ENCODE results near the gene LAMA1.

Gene LAMA1

DNA sequence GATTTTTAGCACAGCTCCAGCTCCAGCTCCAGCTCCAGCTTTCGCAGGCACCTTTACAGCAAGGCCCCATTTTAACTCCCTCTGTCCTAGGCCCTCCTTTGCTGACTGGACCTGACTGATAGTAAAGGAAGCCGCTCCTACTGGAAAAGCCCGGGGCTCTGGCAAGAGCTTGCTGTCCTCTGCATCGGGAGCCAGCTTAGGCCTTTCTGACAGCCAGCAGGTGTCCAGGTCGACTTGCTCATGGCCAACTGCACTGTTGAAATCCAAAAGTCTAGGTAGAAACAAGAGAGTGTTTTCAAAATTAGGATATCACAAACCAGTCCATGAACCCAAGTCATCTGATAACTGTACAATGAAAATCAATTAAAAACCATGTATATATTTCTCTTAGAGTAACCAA lies 161.1 kb downstream of the LAMA1 start:
- H3K4me1 ChIP-seq (ENCODE audit: insufficient read depth, low read length): 0 out of 2 replicates have a peak, but pooled peaks cover 4% of the 10 kb centered on the region
- peaks cover 91% of the 10 kb centered on the region for H3K36me3 ChIP-seq (ENCODE audit: insufficient read depth, low read depth, low read length)
- H3K4me3 ChIP-seq (ENCODE audit: low read length): no peak overlapping the region
- 0 out of 2 replicates have a peak, but pooled peaks cover 3% of the 10 kb centered on the region for H3K9me3 ChIP-seq (ENCODE audit: insufficient read depth, low read depth, low read length)
- no peak overlapping the region for H3K9ac ChIP-seq (ENCODE audit: low read depth, low read length)
- no peak overlapping the region for H3K27ac ChIP-seq (ENCODE audit: low read length)
- no peaks in the 10 kb centered on the region for H3K27me3 ChIP-seq (ENCODE audit: insufficient read depth, low read length)

DNA sequence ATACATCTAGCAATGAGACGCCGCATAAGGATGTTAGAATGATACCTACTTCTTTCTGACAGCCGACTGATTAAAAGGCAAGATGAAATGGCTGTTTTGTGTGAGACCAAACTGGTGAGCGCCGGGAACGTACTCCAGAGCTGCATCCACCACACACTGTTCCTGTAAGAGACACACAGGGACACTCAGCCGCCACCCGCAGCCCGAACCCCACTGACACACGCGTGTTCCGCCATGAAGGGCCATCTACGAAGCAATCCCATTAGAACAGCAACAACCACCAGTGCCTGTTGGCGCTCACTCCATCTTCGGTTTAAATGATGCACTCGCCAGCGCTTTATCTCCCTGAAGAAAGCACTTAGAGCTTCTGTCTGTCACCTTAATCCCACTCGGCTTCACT lies 162.3 kb downstream of the LAMA1 start:
- no peaks in the 10 kb centered on the region for H3K27me3 ChIP-seq (ENCODE audit: insufficient read depth, low read length)
- no peak overlapping the region for H3K4me3 ChIP-seq (ENCODE audit: low read length)
- H3K4me1 ChIP-seq (ENCODE audit: insufficient read depth, low read length): 0 out of 2 replicates have a peak, but pooled peaks cover 4% of the 10 kb centered on the region
- H3K36me3 ChIP-seq (ENCODE audit: insufficient read depth, low read depth, low read length): peaks cover 89% of the 10 kb centered on the region
- 0 out of 2 replicates have a peak, but pooled peaks cover 3% of the 10 kb centered on the region for H3K9me3 ChIP-seq (ENCODE audit: insufficient read depth, low read depth, low read length)
- H3K9ac ChIP-seq (ENCODE audit: low read depth, low read length): no peak overlapping the region
- no peak overlapping the region for H3K27ac ChIP-seq (ENCODE audit: low read length)

DNA sequence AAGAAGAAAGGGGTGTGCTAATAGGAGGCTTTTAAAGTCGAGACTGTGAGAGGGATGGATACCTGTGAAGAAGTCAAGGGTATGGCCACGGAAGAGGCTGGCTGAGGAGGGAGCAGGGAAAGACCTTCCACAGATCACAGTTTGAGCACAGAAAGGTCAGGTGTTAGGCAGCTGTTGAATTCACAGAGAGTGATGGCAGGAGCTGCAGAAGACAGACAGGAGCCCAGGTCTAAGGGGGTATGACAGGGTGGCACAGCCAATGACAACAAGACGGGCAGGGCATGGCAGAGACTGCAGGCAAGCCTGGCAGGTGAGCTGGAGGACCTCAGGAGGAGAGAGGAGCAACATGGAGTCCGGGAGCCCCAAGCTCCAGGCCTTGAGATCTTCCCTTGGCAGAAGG lies 163.1 kb downstream of the LAMA1 start:
- no peaks in the 10 kb centered on the region for H3K9me3 ChIP-seq (ENCODE audit: insufficient read depth, low read depth, low read length)
- no peaks in the 10 kb centered on the region for H3K27me3 ChIP-seq (ENCODE audit: insufficient read depth, low read length)
- H3K4me3 ChIP-seq (ENCODE audit: low read length): no peak overlapping the region
- H3K9ac ChIP-seq (ENCODE audit: low read depth, low read length): no peak overlapping the region
- peaks cover 89% of the 10 kb centered on the region for H3K36me3 ChIP-seq (ENCODE audit: insufficient read depth, low read depth, low read length)
- no peak overlapping the region for H3K27ac ChIP-seq (ENCODE audit: low read length)
- H3K4me1 ChIP-seq (ENCODE audit: insufficient read depth, low read length): 0 out of 2 replicates have a peak, but pooled peaks cover 4% of the 10 kb centered on the region

DNA sequence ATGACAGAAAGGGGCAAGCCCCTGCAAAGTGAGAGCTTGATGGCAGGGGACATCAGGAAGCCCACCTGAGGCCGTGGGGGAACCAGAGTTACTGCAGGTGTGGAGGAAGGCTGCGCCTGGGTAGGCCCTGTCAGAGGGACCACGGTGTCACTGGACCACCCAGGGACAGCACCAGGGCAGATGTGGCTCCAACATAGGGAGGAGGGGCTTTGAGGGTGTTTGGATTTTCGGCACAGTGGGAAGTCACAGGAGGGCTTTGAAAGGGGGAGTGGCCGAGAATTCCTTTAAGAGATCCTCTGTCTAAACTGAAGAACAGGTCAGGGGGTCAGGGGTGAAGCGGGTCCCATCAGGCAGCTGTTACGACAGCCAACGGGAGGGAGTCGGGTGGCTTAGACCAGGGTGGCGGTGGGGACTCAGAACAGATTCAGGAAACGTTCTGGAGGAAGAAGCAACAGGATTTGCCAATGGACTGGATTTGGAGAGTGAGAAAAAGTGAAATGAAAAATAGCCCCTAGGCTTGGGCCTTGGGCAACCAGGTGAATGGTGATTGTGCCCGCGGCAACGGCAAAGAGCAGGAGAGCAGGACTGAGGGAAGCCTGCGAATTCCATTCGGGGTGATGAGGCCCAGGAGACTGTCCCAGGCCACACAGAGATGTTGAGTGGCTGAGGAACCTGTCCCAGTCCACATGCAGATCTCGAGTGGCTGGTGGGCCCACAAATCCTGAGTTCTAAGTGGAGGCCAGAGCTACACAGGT lies 166.1 kb downstream of the LAMA1 start:
- Histone ChIP-seq H3K9ac (ENCODE audit: low read depth, low read length) (no peak overlapping the region), H3K36me3 (ENCODE audit: insufficient read depth, low read depth, low read length) (peaks cover 89% of the 10 kb centered on the region), H3K4me1 (ENCODE audit: insufficient read depth, low read length) (0 out of 2 replicates have a peak, but pooled peaks cover 4% of the 10 kb centered on the region), H3K27me3 (ENCODE audit: insufficient read depth, low read length) (no peaks in the 10 kb centered on the region), H3K27ac (ENCODE audit: low read length) (no peak overlapping the region), H3K4me3 (ENCODE audit: low read length) (no peak overlapping the region), H3K9me3 (ENCODE audit: insufficient read depth, low read depth, low read length) (no peaks in the 10 kb centered on the region)

DNA sequence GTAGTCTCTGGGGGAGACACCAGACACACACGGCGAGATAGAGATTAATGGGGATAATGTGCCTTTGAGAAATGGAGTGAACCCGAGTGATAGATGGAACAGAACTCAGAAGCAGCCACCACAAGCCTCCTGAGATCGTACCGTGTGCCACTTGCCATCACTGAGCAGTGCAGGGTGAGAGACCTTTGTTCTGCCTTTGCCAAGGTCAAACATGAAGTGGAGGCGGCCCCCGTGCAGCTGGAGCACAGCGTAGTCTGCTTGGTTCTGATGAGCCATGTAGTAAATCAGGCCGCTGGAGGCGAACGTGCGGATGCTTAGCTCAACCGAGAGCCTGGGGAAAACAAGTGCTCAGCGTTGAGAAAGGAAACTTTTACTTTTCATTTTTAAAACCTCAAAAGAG lies 167.0 kb downstream of the LAMA1 start:
- Histone ChIP-seq H3K9ac (ENCODE audit: low read depth, low read length) (no peak overlapping the region), H3K27ac (ENCODE audit: low read length) (no peak overlapping the region), H3K9me3 (ENCODE audit: insufficient read depth, low read depth, low read length) (no peaks in the 10 kb centered on the region), H3K4me1 (ENCODE audit: insufficient read depth, low read length) (0 out of 2 replicates have a peak, but pooled peaks cover 4% of the 10 kb centered on the region), H3K4me3 (ENCODE audit: low read length) (no peak overlapping the region), H3K36me3 (ENCODE audit: insufficient read depth, low read depth, low read length) (peaks cover 86% of the 10 kb centered on the region), H3K27me3 (ENCODE audit: insufficient read depth, low read length) (no peaks in the 10 kb centered on the region)

DNA sequence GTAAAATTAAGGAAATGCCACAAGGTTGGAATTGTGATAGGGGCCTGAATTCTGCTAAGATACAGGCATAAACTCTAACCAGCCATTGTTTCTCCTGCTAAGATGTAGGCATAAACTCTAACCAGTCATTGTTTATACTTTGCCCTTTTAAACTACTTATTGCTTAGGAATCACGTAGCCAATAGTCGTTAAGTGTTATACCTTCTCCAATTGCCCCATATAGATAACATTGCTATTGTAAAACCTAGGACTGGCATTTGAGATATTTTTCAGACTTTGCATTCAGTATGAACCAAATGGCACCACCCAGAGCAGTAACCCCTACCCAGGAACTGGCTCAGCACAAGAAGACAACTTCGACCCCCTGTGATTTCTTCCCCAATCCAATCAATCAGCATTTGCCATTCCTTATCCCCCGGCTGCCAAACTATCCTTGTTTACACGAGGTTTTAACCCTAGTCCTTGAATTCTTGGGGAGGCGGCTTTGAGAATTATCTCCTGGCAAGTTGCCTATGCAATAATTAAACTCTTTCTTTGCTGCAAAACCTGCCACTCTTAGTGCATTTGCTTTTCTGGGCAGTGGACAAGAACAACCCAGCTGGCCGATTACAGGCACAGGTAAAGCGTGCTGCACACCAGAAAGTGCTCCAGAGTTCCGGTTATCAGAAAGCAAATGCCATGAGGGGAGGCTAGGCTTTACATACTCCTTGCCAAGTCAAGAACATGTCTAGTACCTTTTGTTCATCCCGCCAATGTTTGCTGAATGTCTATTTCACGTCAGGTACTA lies 167.6 kb downstream of the LAMA1 start:
- no peak overlapping the region for H3K9ac ChIP-seq (ENCODE audit: low read depth, low read length)

DNA sequence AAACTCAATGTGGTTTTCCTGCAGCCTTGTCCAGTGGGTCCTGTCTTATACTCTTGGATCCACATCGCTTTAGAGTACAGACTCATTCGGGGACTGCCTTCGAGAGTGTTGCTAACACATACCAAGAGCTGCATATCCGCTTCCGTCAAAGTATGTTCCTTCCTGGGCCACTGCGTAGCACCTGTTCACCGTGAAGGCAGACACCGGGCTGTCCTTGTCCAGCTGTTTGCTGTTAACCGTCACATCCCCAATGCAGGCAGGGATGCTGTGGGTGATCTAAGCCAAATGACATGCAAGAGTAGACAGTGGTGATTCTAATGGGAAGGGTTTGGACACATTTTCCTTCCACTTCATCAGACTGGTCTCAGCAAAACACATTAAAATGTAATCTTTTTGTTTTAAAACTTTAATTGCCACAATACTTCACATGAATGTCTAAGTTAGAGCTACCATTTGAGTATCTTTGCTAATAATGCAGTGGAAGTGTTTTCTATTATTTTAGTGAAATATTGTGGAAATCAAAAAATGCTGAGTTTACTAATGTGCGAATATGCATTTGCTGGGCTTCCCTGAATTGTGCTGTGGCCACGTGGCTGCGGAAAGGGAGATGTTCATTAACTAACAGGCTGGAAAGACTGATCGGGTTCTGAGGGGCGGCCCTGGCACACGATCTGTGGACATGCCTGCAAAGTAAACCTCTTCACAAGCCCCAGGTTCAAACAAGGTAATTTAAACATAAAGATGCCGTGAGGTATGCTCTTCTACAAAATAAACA lies 169.1 kb downstream of the LAMA1 start:
- no peak overlapping the region for H3K27ac ChIP-seq (ENCODE audit: low read length)
- H3K36me3 ChIP-seq (ENCODE audit: insufficient read depth, low read depth, low read length): peaks cover 79% of the 10 kb centered on the region
- H3K27me3 ChIP-seq (ENCODE audit: insufficient read depth, low read length): no peaks in the 10 kb centered on the region
- no peak overlapping the region for H3K4me3 ChIP-seq (ENCODE audit: low read length)
- H3K9me3 ChIP-seq (ENCODE audit: insufficient read depth, low read depth, low read length): no peaks in the 10 kb centered on the region
- 0 out of 2 replicates have a peak, but pooled peaks cover 4% of the 10 kb centered on the region for H3K4me1 ChIP-seq (ENCODE audit: insufficient read depth, low read length)
- H3K9ac ChIP-seq (ENCODE audit: low read depth, low read length): no peak overlapping the region

More for the DNA sequence above, 167.6 kb downstream of the LAMA1 start:
- Histone ChIP-seq H3K4me3 (ENCODE audit: low read length) (no peak overlapping the region), H3K27ac (ENCODE audit: low read length) (no peak overlapping the region), H3K36me3 (ENCODE audit: insufficient read depth, low read depth, low read length) (peaks cover 86% of the 10 kb centered on the region), H3K4me1 (ENCODE audit: insufficient read depth, low read length) (0 out of 2 replicates have a peak, but pooled peaks cover 4% of the 10 kb centered on the region), H3K27me3 (ENCODE audit: insufficient read depth, low read length) (no peaks in the 10 kb centered on the region), H3K9me3 (ENCODE audit: insufficient read depth, low read depth, low read length) (no peaks in the 10 kb centered on the region)

DNA sequence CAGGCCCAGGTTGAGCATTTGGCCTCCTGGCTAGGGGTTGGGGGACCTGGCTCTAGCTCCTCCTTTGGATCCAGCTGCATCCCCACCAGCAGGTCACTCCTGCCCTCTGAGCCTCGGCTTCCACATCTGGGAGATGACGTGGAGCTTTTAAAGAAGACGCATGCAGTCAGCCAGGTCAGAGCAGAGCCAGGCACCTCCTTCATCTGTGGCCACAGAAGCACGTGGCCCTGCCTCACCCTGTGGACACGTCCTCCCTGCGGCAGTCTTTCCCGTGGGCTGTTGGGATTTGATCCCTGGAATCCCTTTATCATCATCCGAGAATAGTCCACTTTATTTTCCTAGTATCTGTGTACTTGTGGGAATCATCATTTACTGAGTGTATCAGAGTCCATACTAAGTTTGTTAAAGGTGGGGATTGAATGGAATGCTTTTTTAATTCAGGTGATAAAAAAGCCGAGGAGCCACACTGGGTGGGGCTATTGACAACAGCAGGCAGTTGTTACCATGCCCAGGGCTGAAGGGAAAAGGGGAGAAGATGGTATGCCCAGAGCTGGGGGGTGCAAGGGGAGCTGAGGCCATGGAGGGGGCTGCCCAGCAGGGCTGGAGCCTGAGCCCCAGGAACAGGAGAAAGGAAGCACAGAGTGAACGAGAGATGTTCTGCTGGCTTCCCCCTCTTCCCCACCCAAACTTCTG lies 170.1 kb downstream of the LAMA1 start:
- H3K4me1 ChIP-seq (ENCODE audit: insufficient read depth, low read length): 0 out of 2 replicates have a peak, but pooled peaks cover 4% of the 10 kb centered on the region
- no peaks in the 10 kb centered on the region for H3K9me3 ChIP-seq (ENCODE audit: insufficient read depth, low read depth, low read length)
- H3K9ac ChIP-seq (ENCODE audit: low read depth, low read length): no peak overlapping the region
- no peaks in the 10 kb centered on the region for H3K27me3 ChIP-seq (ENCODE audit: insufficient read depth, low read length)
- H3K36me3 ChIP-seq (ENCODE audit: insufficient read depth, low read depth, low read length): peaks cover 83% of the 10 kb centered on the region
- H3K4me3 ChIP-seq (ENCODE audit: low read length): no peak overlapping the region
- H3K27ac ChIP-seq (ENCODE audit: low read length): no peak overlapping the region

DNA sequence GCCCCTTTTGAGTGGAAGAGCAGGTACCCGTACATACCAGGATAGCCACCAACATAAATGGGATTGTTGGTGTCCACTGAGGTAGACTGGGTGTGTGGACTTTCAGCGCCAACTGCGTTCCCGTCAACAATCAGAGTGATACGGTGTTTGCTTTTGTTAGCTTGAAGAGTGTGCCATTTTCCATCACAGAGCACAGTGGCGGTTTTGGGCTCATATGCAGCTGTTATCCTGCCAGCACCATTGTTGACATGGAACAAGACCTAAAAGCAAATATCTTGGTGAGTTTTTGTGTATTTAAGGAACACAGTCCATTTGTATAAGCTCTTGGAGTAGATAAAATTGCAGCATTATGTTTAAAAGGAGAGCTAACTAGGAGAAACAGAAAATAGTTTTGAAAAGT lies 174.5 kb downstream of the LAMA1 start:
- Histone ChIP-seq H3K4me3 (ENCODE audit: low read length) (no peak overlapping the region), H3K9ac (ENCODE audit: low read depth, low read length) (no peak overlapping the region), H3K27me3 (ENCODE audit: insufficient read depth, low read length) (no peaks in the 10 kb centered on the region), H3K9me3 (ENCODE audit: insufficient read depth, low read depth, low read length) (no peaks in the 10 kb centered on the region), H3K36me3 (ENCODE audit: insufficient read depth, low read depth, low read length) (peaks cover 66% of the 10 kb centered on the region), H3K27ac (ENCODE audit: low read length) (no peak overlapping the region), H3K4me1 (ENCODE audit: insufficient read depth, low read length) (no peaks in the 10 kb centered on the region)

DNA sequence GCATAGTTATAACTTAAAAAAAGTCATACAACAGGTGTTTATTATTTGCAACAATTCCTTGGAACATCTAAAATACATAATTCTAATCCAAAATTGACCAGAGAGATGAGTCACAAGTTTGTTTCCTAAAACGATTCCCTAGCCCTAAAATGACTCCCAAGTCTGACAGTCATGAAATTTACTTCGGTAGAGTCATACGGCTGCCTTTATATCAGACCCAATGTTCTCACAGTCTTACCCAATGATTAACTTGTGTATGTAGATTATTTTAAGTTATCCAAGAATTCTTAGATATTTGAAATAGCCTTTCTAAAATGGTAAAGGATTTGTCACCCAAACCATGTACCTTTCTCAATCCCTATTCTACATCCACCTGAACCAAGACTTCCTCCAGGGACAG lies 174.9 kb downstream of the LAMA1 start:
- no peak overlapping the region for H3K9ac ChIP-seq (ENCODE audit: low read depth, low read length)
- H3K4me3 ChIP-seq (ENCODE audit: low read length): no peak overlapping the region
- no peaks in the 10 kb centered on the region for H3K4me1 ChIP-seq (ENCODE audit: insufficient read depth, low read length)
- peaks cover 62% of the 10 kb centered on the region for H3K36me3 ChIP-seq (ENCODE audit: insufficient read depth, low read depth, low read length)
- H3K9me3 ChIP-seq (ENCODE audit: insufficient read depth, low read depth, low read length): no peaks in the 10 kb centered on the region
- no peak overlapping the region for H3K27ac ChIP-seq (ENCODE audit: low read length)
- no peaks in the 10 kb centered on the region for H3K27me3 ChIP-seq (ENCODE audit: insufficient read depth, low read length)

DNA sequence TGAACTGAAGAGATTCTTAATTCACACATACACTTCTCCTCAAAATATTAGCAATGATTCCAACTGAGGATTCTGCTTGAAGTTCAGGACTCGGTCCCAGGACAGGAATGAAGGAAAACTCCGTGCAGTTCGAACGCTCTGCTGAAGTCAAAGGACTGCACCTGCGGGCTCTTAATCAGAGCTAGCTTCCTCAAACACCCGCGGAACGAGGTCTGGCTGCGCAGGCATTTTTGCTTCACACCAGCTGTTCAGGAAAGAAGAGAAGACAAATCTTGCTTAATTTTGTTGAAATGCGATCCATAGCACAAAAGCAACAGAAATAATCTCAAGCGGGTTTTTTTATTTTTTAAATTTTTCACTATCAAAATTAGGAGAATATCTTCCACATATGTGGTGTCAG lies 175.6 kb downstream of the LAMA1 start:
- Histone ChIP-seq H3K9ac (ENCODE audit: low read depth, low read length) (no peak overlapping the region), H3K36me3 (ENCODE audit: insufficient read depth, low read depth, low read length) (peaks cover 54% of the 10 kb centered on the region), H3K27me3 (ENCODE audit: insufficient read depth, low read length) (no peaks in the 10 kb centered on the region), H3K9me3 (ENCODE audit: insufficient read depth, low read depth, low read length) (no peaks in the 10 kb centered on the region), H3K27ac (ENCODE audit: low read length) (no peak overlapping the region), H3K4me1 (ENCODE audit: insufficient read depth, low read length) (no peaks in the 10 kb centered on the region), H3K4me3 (ENCODE audit: low read length) (no peak overlapping the region)

Data from iPS-20b (cell line).